ENCODE measurements around the gene IL34. TPM values are rescaled to one million over a fixed set of nuclear protein-coding genes. Genes with fewer than 3 reads are reported as not detected.

The IL34 gene
- total RNA-seq, 2 donors from 2014 or later = 0.39 to 2.2 TPM

DNA sequence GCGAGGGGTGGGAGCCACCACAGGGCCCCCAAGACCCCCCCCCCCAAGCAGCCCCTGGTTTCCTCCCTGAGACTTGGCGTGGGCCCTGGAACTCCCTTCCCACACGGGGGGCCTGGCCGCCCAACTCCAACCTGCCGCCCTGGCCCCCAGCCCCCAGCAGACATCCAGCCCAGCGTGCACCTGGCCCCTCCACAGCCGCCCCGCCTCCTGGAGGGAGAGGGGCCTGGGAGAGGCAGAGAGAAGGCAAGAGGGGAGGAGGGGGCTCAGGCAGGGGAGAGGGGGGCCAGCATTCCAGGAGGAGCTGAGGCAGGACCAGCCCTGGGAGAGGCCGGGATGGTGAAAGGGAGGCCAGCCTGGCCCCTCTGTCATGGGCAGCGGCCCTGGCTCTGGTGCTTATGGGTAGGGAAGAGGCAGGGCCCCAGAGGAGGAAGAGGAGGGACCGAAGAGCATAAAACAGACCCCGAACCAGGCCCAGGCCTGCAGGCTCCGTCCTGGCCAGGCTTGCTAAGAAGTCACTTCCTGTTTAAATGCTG lies 16.7 kb downstream of the IL34 start:
- no peak for DNase-seq (ENCODE audit: low spot score)
- H3K27me3 ChIP-seq = no peaks in the 10 kb centered on the region

DNA sequence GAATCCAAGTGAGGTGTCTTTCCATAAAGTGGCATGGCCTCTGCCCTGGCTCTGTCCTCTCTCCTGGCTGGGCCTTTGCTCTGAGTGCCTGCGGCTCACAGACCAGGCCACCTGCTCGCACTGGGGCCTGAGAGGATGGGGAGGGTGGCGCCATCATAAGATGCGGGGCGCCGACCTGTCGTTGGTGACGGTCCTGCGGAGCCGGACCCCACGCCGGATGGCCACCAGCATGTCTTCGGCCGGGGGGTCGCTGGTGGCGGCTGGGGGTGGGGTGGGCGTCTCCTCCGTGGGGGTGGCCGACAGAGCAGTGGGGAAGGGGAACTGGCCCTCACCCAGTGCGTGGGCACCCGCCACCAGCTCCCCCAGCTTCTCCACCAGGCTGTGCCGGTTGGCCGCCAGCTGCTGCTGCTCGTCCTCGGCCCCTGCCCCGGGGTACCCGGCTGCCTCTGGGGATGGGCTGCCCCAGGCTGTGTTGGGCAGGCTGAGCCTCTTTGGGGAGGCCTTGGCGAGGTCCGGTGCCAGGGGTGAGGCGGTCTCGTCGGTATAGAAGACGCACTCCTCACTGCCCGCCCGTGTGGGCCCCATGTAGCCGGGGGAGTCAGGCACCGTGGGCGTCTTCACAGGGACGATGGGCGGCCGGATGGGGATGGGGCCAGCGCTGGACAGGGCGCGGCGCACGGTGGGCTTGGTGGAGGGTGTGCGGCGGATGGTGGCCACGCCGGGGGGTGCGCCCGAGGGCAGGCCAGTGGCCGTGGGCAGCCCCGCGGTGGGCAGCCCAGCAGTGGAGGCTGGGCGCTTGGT lies 17.4 kb downstream of the IL34 start:
- TF ChIP-seq, protein P1, sequence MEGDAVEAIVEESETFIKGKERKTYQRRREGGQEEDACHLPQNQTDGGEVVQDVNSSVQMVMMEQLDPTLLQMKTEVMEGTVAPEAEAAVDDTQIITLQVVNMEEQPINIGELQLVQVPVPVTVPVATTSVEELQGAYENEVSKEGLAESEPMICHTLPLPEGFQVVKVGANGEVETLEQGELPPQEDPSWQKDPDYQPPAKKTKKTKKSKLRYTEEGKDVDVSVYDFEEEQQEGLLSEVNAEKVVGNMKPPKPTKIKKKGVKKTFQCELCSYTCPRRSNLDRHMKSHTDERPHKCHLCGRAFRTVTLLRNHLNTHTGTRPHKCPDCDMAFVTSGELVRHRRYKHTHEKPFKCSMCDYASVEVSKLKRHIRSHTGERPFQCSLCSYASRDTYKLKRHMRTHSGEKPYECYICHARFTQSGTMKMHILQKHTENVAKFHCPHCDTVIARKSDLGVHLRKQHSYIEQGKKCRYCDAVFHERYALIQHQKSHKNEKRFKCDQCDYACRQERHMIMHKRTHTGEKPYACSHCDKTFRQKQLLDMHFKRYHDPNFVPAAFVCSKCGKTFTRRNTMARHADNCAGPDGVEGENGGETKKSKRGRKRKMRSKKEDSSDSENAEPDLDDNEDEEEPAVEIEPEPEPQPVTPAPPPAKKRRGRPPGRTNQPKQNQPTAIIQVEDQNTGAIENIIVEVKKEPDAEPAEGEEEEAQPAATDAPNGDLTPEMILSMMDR (IDR thresholded peaks at IDR 0.05) = no peak
- Histone ChIP-seq H3K36me3 (peaks cover 52% of the 10 kb centered on the region), H3K27ac (no peak overlapping the region), H3K27me3 (no peaks in the 10 kb centered on the region), H3K9me3 (peaks cover 0 to under 1% of the 10 kb centered on the region in 2 donors), H3K4me3 (no peak overlapping the region), H3K4me1 (peaks cover 0 to 9% of the 10 kb centered on the region in 2 donors)
- no peak for DNase-seq (ENCODE audit: low spot score)

More for the DNA sequence above, 16.7 kb downstream of the IL34 start:
- peaks cover 0 to 9% of the 10 kb centered on the region in 2 donors for H3K4me1 ChIP-seq
- peaks cover 45% of the 10 kb centered on the region for H3K36me3 ChIP-seq
- H3K27ac ChIP-seq = no peak overlapping the region
- TF ChIP-seq, protein P1 (IDR thresholded peaks at IDR 0.05) = no peak
- H3K4me3 ChIP-seq = no peak overlapping the region
- no peaks in the 10 kb centered on the region for H3K9me3 ChIP-seq

- TF ChIP-seq, protein P1 (IDR thresholded peaks at IDR 0.05) = no peak
- no peaks in the 10 kb centered on the region for H3K27me3 ChIP-seq
- H3K9me3 ChIP-seq = peaks cover 0 to 5% of the 10 kb centered on the region in 2 donors
- peaks cover 0 to 9% of the 10 kb centered on the region in 2 donors for H3K4me1 ChIP-seq
- no peak overlapping the region for H3K27ac ChIP-seq
- H3K36me3 ChIP-seq = peaks cover 59% of the 10 kb centered on the region
- H3K4me3 ChIP-seq = no peak overlapping the region
- DNase-seq (ENCODE audit: low spot score) = no peak
Measured at GRCh38 chr16:70664325-70665112, 18.2 kb downstream of the IL34 start.

DNA sequence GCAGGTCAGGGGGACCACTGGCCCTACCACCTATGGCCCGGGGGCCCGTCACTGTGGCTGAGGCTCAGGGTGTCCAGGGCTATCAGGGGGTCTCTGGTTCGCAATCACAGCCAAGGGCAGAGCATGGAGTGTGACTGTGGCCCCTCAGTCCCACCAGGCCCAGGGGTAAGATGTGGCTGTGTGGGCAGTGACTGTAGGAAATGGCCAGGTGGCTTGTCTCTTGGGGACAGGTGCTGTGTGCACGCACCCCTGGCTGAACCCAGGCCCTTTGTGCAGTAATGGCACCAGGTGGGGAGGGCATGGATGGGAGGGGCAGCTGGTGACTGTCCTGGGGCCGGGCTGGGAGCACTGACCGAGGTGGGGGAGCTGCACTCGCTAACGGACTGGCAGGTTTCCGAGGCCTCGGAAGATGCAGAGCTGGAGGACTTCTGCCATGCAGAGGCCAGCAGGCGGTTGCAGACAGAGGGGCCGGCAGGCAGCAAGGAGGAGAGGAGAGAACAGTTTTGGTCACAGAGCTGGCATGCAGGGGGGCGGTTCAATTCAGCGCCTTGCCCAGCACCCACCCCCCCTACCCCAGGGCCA lies 18.8 kb downstream of the IL34 start:
- DNase-seq (ENCODE audit: low spot score) = no peak
- H3K27ac ChIP-seq = no peak overlapping the region
- H3K36me3 ChIP-seq = peaks cover 66% of the 10 kb centered on the region
- peaks cover 0 to 5% of the 10 kb centered on the region in 2 donors for H3K9me3 ChIP-seq
- peaks cover 0 to 9% of the 10 kb centered on the region in 2 donors for H3K4me1 ChIP-seq
- no peak overlapping the region for H3K4me3 ChIP-seq
- TF ChIP-seq, protein P1 (IDR thresholded peaks at IDR 0.05) = no peak
- H3K27me3 ChIP-seq = no peaks in the 10 kb centered on the region

DNA sequence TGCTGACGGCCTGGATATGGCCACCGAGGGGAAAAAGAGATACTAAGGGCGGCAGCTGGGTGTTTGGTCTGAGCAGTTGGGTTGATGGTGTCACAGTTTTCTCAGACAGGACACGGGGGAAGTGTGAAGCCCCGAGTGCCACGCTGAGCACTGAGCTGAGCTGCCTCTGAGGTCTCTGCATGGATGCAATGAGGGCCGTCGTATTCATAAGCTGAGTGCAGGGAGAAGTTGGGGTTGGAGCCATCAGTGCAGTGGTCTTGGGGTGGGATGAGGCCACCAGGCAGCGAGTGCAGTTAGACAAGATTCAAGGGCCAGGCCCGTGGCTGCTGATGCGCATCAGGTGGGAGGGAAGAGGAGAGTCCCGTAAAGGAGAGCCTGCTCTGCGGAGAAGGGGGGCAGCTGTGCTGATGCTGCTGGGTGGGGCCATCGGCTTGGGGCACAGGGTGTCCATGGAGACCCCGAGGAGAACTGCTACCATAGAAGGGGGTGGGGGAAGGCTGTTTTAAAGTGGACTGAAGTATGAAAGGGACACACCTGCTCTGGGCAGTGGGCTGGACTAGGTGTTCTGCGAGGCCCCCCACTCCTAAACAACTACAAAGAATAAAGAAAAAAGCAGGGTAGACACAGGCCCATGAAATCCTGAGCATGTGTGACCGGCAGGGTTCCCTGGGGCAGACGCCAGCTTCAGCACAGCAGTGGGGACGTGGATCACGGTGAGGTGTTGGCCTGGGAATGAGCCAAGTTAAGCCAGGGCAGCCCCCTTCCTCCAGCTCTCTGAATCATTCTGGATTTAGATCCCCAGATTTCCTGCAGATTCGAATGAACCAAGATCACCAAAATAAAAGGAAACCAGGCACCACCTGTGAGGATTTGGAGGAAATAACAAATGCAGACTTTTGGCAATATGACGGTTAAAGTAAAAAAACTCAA lies 19.7 kb downstream of the IL34 start:
- DNase-seq (ENCODE audit: low spot score) = no peak
- H3K4me3 ChIP-seq = no peak overlapping the region
- peaks cover 0 to 9% of the 10 kb centered on the region in 2 donors for H3K4me1 ChIP-seq
- TF ChIP-seq, protein P1 (IDR thresholded peaks at IDR 0.05) = no peak
- H3K36me3 ChIP-seq = peaks cover 75% of the 10 kb centered on the region
- H3K27me3 ChIP-seq = no peaks in the 10 kb centered on the region
- H3K9me3 ChIP-seq = peaks cover 0 to 5% of the 10 kb centered on the region in 2 donors
- H3K27ac ChIP-seq = no peak overlapping the region
